NB4 (cell line): ENCODE data around the gene PRX.

Experiments
- MYC ChIP-seq: IDR thresholded peaks from 2 replicates; pipeline ENCODE4 v1.6.1; 2011; ENCODE audit warnings: low read depth, low read length
- POLR2A ChIP-seq: IDR thresholded peaks from 2 replicates; pipeline ENCODE4 v1.6.1; 2011; ENCODE audit warnings: mild to moderate bottlenecking; ENCODE audit not compliant: insufficient read length; ENCODE audit errors: extremely low read depth
- TF ChIP-seq, protein P1 (sequence below): IDR thresholded peaks from one replicate; pipeline ENCODE4 v1.5.1; 2012; ENCODE audit warnings: low read depth, low read length
- TF ChIP-seq, protein P2 (sequence below): IDR thresholded peaks from 2 replicates; pipeline ENCODE4 v1.6.1; 2011; ENCODE audit warnings: low read depth, low read length

DNA sequence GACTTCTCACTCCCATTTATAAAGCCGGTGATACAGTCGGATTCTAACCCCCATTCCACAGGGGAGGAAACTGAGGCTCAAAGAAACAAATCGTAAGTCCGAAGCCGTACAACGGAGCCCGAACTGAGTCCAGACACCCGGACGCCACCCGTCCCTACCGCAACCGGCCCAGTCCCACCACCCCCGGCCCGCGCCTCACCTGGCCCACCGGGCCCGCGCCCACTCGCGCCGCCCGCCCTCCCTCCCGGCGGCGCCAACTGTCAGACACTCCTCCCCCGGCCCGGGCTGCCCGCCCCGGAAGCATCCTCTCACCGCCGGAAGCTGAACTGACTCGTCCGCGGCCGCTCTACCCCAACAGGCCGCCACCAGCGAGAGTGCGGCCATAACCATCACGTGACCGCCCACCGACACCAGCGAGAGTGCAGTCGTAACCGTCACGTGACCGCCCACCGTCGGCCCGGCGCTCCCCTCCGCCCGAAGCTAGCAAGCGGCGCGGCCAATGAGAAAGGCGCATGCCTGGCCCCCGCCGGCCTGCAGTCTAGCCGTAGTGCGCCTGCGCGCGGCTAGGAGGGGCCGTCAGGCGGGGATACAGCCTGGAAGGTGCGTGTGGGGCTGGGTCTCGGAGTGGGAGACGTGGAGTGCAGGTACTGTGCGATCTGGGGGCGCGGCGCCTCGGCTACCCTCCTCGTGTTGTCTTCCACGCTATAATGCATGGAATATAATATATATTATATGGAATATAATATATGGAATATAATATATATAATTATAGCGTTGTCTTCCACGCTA lies 64.9 kb downstream of the PRX start, which contains the start of the genes C19orf47 and PLD3:
- TF ChIP-seq POLR2A (peak; percentile 48), MYC (peak; percentile 41; the same call in 1 of the 2 replicates)
- TF ChIP-seq, protein P1, sequence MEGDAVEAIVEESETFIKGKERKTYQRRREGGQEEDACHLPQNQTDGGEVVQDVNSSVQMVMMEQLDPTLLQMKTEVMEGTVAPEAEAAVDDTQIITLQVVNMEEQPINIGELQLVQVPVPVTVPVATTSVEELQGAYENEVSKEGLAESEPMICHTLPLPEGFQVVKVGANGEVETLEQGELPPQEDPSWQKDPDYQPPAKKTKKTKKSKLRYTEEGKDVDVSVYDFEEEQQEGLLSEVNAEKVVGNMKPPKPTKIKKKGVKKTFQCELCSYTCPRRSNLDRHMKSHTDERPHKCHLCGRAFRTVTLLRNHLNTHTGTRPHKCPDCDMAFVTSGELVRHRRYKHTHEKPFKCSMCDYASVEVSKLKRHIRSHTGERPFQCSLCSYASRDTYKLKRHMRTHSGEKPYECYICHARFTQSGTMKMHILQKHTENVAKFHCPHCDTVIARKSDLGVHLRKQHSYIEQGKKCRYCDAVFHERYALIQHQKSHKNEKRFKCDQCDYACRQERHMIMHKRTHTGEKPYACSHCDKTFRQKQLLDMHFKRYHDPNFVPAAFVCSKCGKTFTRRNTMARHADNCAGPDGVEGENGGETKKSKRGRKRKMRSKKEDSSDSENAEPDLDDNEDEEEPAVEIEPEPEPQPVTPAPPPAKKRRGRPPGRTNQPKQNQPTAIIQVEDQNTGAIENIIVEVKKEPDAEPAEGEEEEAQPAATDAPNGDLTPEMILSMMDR: no peak
- TF ChIP-seq, protein P2, sequence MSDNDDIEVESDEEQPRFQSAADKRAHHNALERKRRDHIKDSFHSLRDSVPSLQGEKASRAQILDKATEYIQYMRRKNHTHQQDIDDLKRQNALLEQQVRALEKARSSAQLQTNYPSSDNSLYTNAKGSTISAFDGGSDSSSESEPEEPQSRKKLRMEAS: peak; percentile 98
